ENCODE results near the gene SDHA.
A peak's percentile ranks its signal among the peaks of the same experiment; 100 is the strongest.
"Not testable (repeated sequence)": the region's sequence is repeated elsewhere in the genome, so short reads cannot be mapped to it uniquely, and the experiment has no call there.

Gene SDHA

GRCh38 chr5:234450-234849 is 16.3 kb downstream of the SDHA start:
- H3K4me2 ChIP-seq = no peak overlapping the region
- no peaks in the 10 kb centered on the region for H3K4me1 ChIP-seq
- H3K36me3 ChIP-seq = peaks cover 96% of the 10 kb centered on the region
- no peak overlapping the region for H3K9ac ChIP-seq
- peaks cover 8% of the 10 kb centered on the region for H3K9me3 ChIP-seq
- no peaks in the 10 kb centered on the region for H3K27me3 ChIP-seq
- no peak overlapping the region for H3K4me3 ChIP-seq
- H3K27ac ChIP-seq = no peak overlapping the region
- peaks cover 38% of the 10 kb centered on the region for H4K20me1 ChIP-seq
- no peak for TF ChIP-seq Cebpa-rat (IDR thresholded peaks at IDR 0.05)

- not testable (repeated sequence) for H3K9ac ChIP-seq
Measured at GRCh38 chr5:235527-235926, 17.4 kb downstream of the SDHA start.

GRCh38 chr5:237931-238330 is 19.8 kb downstream of the SDHA start:
- not testable (repeated sequence) for H3K4me2 ChIP-seq, H3K27me3 ChIP-seq, H3K4me3 ChIP-seq, H3K4me1 ChIP-seq, H3K27ac ChIP-seq, H3K9ac ChIP-seq, H4K20me1 ChIP-seq
- Histone ChIP-seq H3K9me3 (peaks cover 43% of the 10 kb centered on the region), H3K36me3 (peaks cover 96% of the 10 kb centered on the region)

More at GRCh38 chr5:235527-235926, 17.4 kb downstream of the SDHA start:
- H3K27me3 ChIP-seq, H3K4me1 ChIP-seq, H3K4me3 ChIP-seq, H3K27ac ChIP-seq, H3K4me2 ChIP-seq: not testable (repeated sequence)
- Histone ChIP-seq H4K20me1 (peaks cover 27% of the 10 kb centered on the region), H3K9me3 (peaks cover 19% of the 10 kb centered on the region), H3K36me3 (peaks cover 96% of the 10 kb centered on the region)

GRCh38 chr5:240550-240949 is 22.4 kb downstream of the SDHA start:
- Histone ChIP-seq H3K4me1 (peaks cover 12% of the 10 kb centered on the region; the same call in 1 of the 2 replicates), H3K36me3 (peaks cover 96% of the 10 kb centered on the region), H3K9me3 (peaks cover 69% of the 10 kb centered on the region)
- not testable (repeated sequence) for H3K4me3 ChIP-seq, H3K9ac ChIP-seq, H3K4me2 ChIP-seq, H4K20me1 ChIP-seq, H3K27me3 ChIP-seq, H3K27ac ChIP-seq

GRCh38 chr5:241045-241669 is 23.0 kb downstream of the SDHA start:
- H3K9ac ChIP-seq, H3K27me3 ChIP-seq, H3K27ac ChIP-seq, H4K20me1 ChIP-seq, H3K4me2 ChIP-seq: not testable (repeated sequence)
- peaks cover 75% of the 10 kb centered on the region for H3K9me3 ChIP-seq
- H3K4me1 ChIP-seq = peaks cover 12% of the 10 kb centered on the region; the same call in 1 of the 2 replicates
- H3K36me3 ChIP-seq = peaks cover 96% of the 10 kb centered on the region
- H3K4me3 ChIP-seq = 0 out of 2 replicates have a peak overlapping the region, but pooled peaks have one; percentile 33

- Histone ChIP-seq H3K36me3 (peaks cover 100% of the 10 kb centered on the region), H3K9me3 (peaks cover 98% of the 10 kb centered on the region), H3K4me2 (peak overlapping the region; percentile 39; the same call in 1 of the 2 replicates), H3K4me1 (peaks cover 12% of the 10 kb centered on the region; the same call in 1 of the 2 replicates), H3K27ac (peak overlapping the region; percentile 6; the same call in 1 of the 2 replicates)
- H4K20me1 ChIP-seq, H3K4me3 ChIP-seq, H3K27me3 ChIP-seq, H3K9ac ChIP-seq: not testable (repeated sequence)
Measured at GRCh38 chr5:243683-244367, 25.7 kb downstream of the SDHA start.

- Histone ChIP-seq H3K4me1 (peaks cover 23% of the 10 kb centered on the region), H3K36me3 (peaks cover 100% of the 10 kb centered on the region)
- not testable (repeated sequence) for H3K9ac ChIP-seq
Measured at GRCh38 chr5:245717-246116, 27.6 kb downstream of the SDHA start.

GRCh38 chr5:250396-250795 is 32.3 kb downstream of the SDHA start:
- H4K20me1 ChIP-seq, H3K9ac ChIP-seq, H3K27me3 ChIP-seq, H3K4me2 ChIP-seq, H3K4me3 ChIP-seq: not testable (repeated sequence)
- Histone ChIP-seq H3K4me1 (peaks cover 36% of the 10 kb centered on the region), H3K9me3 (peaks cover 62% of the 10 kb centered on the region), H3K27ac (0 out of 2 replicates have a peak overlapping the region, but pooled peaks have one; percentile 30), H3K36me3 (peaks cover 89% of the 10 kb centered on the region)

More at GRCh38 chr5:245717-246116, 27.6 kb downstream of the SDHA start:
- not testable (repeated sequence) for H3K4me3 ChIP-seq, H3K4me2 ChIP-seq, H3K27ac ChIP-seq, H4K20me1 ChIP-seq, H3K27me3 ChIP-seq
- H3K9me3 ChIP-seq = peaks cover 97% of the 10 kb centered on the region

- H3K4me1 ChIP-seq = peaks cover 36% of the 10 kb centered on the region
- peaks cover 61% of the 10 kb centered on the region for H3K9me3 ChIP-seq
- H3K27ac ChIP-seq = peak overlapping the region; percentile 86; the same call in 1 of the 2 replicates
- H3K27me3 ChIP-seq, H3K4me3 ChIP-seq, H3K9ac ChIP-seq, H4K20me1 ChIP-seq: not testable (repeated sequence)
- peaks cover 89% of the 10 kb centered on the region for H3K36me3 ChIP-seq
- peak overlapping the region; percentile 67 for H3K4me2 ChIP-seq
Measured at GRCh38 chr5:251016-251415, 32.9 kb downstream of the SDHA start.

- Histone ChIP-seq H3K27ac (peak overlapping the region; percentile 86), H3K9me3 (peaks cover 61% of the 10 kb centered on the region), H3K4me1 (peaks cover 36% of the 10 kb centered on the region), H3K36me3 (peaks cover 89% of the 10 kb centered on the region), H3K4me2 (peak overlapping the region; percentile 67)
- H4K20me1 ChIP-seq, H3K4me3 ChIP-seq, H3K27me3 ChIP-seq, H3K9ac ChIP-seq: not testable (repeated sequence)
Measured at GRCh38 chr5:251538-251937, 33.4 kb downstream of the SDHA start.

GRCh38 chr5:251975-252374 is 33.9 kb downstream of the SDHA start:
- H3K4me3 ChIP-seq = peak overlapping the region; percentile 16; the same call in 1 of the 2 replicates
- peaks cover 36% of the 10 kb centered on the region for H3K4me1 ChIP-seq
- H3K4me2 ChIP-seq = peak overlapping the region; percentile 67
- H3K9ac ChIP-seq = peak overlapping the region; percentile 60
- H3K27ac ChIP-seq = peak overlapping the region; percentile 86
- H3K27me3 ChIP-seq, H4K20me1 ChIP-seq: not testable (repeated sequence)
- H3K9me3 ChIP-seq = peaks cover 61% of the 10 kb centered on the region
- H3K36me3 ChIP-seq = peaks cover 89% of the 10 kb centered on the region
